Stimulated activated CD4-positive, alpha-beta T cell treated with anti-CD3 and anti-CD28 coated beads, Interleukin-4, amount 100 ng/mL, for 1 hour (primary cell): Measurements from ENCODE around the gene TMEM44.

ENCODE experiments used
- DNase-seq: peaks from one replicate; pipeline ENCODE4 v3.0.0-alpha.2; 2020

TMEM44 gene

GRCh38 chr3:194575484-194576210 is 57.6 kb downstream of the TMEM44 start:
- no peak for DNase-seq

- DNase-seq: no peak
Observed at GRCh38 chr3:194574639-194575483, 58.4 kb downstream of the TMEM44 start.

DNA sequence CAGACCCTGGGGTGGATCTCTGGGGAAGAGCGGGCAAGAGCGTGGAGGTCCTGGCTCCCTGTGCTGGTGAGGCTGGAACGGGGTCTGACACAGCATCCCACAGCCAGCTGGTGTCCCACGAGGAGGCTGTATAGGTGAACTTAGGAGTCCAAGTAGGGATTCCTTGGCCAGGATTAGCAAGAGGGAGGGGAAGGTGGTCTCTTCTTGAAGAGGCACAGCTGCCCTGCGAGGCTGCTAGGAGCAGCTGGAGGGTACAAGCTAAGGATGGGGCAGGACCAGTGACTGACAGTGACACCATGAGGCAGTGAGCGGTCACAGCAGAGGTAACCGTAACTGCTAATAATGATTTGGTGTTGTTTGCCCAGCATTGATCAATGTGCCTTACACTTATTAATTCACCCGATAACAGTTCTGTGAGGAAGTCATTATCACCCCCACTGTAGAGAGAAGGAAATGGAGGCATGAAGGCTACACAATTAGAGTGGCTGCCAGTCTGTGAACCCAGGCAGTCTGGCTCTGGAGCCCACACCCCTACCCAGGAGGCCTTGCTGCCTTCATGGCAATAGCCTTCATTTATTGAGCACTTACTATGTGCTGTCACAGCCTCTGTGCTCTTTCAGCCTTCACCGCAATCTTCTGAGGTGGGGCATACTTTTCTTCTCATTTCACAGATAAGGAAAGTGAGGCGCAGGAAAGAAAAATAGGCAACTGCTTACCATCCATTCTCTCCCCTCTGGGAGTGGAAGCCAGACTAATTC is 59.4 kb downstream of the TMEM44 start:
- peak; percentile 43 for DNase-seq

- DNase-seq: no peak
Observed at GRCh38 chr3:194572944-194573491, 60.2 kb downstream of the TMEM44 start.

GRCh38 chr3:194572143-194572789 is 61.0 kb downstream of the TMEM44 start:
- no peak for DNase-seq

GRCh38 chr3:194571491-194572142 is 61.6 kb downstream of the TMEM44 start:
- DNase-seq: no peak

DNA sequence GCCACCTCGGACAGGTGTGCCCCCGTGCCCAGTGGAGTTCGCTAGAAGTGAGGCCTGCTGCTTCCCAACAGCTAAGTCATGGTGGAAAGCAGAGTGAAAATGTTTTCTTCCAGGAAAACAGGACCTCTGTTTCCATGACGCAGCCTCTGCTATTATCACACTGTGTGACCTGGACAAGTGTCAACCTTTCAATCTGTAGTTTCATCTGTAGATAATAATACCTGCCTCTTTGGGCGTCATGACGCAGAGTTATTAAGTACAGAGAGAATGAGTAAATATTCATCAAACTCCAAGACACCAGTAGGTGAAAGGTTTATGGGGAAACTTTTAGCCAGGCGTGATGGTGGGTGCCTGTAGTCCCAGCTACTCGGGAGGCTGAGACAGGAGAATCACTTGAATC is 62.3 kb downstream of the TMEM44 start:
- no peak for DNase-seq

DNA sequence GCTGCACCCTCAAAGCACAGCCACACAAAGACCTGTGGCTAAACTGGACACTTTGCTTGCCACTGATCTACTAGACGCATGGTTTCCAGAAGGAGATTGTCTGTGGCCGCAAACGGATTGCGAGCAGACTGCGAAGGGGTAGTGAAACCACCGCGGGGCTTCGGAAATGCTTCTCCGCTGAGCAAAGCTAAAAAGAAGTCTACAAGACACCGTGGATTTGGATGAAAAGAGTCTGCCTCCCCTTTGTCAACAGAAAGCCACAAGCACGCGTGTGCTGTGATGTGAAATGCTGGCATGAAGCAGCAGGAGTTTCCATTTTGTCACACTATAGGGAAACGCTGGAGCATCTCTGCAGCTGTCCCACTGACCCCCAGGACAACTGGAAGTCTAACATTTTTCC is 63.0 kb downstream of the TMEM44 start:
- no peak for DNase-seq

GRCh38 chr3:194569252-194569651 is 64.0 kb downstream of the TMEM44 start:
- DNase-seq: no peak

- no peak for DNase-seq
Observed at GRCh38 chr3:194565597-194566190, 67.5 kb downstream of the TMEM44 start.

- no peak for DNase-seq
Observed at GRCh38 chr3:194562986-194563385, 70.2 kb downstream of the TMEM44 start.

- no peak for DNase-seq
Observed at GRCh38 chr3:194561306-194561974, 71.8 kb downstream of the TMEM44 start.

- no peak for DNase-seq
Observed at GRCh38 chr3:194560047-194560446, 73.2 kb downstream of the TMEM44 start.

DNA sequence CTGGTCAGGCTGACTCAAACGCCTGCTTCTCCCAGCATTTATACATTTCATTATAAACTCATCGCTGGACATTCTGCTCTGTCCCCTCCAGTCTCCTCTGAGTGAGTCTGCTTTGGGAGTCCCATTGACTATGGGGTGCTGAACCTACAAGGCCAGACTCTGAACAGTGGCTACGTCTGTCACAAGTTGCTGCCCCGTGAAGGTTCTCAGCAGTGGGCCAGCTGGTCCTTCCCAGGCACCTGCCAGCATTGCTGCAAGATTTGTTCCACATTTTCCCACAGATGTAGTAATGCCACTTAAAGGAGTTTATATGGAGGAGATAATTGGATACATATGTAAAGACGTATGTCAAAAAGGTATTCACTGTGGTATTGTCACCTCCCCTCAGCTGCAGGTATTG is 73.7 kb downstream of the TMEM44 start:
- no peak for DNase-seq

- DNase-seq: no peak
Observed at GRCh38 chr3:194556086-194557056, 76.8 kb downstream of the TMEM44 start.

DNA sequence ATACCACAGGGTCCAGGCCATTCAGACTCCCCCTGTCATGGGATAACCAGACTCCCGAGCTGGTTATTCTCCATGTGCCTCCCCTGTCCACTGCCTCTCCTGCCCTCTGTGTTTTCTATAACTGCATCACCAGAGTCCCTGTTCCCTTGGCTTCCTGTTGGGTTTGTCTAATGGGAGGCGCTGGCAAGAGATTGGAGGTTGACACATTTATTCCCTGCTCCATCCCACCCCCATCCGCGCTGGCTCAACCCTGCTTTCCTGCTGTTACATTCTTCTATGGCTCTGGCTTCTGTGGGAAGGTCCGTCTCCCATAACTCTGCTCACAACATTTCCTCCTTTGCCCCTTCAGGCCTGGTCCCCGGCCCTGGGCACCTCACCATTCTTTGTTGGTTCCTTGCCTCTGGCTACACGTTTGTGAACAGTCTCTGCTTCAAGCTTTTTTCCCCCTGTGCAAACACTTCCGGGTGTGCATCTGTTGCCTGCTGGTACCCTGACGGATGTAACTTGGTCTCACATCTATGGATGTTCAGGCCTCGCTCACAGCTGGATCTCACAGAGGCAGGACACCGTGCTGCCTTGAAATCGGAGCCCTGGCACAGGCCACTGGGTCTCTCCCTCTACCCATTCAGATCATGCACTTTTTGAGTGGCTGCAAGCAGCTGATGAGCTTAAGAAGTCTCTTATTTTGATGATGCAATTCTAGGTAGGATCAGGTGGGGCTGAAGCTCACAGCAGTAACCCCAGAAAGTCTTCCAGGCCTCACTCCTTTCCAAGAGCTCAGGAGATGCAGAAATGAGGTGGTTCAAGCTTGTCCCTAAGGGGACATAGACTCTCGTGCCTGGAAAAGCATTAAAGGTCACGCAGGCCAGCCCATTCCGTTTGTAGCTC is 77.8 kb downstream of the TMEM44 start:
- no peak for DNase-seq

DNA sequence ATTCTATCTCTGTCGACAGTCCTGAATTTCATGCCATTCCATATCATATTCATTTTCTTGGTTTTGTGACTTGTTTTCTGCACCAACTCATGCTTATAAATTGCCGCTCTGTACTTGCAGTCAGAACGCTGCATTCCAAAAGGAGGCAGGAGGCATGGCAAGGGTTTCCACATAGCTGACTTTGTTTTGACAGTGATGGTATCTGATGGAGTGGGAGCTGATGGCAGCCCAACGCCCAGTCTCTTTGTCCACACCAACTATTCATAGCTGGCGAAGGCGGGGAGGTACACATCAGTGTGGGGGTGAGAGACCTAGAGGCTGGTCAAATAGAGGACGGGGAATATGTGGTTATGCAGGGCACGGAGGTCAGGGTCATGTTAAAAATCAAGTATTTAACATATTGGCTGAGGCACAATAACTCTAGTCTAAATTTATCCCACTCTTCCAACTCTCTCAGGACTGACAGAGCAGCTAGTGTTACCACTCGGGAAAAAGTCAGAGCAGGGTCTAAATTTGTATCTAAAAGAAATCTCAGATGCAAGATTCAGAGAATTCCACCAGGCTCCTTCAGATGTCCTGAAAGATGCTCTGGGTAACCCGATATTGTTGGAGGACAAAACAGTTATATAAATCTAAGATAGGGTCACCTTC is 78.6 kb downstream of the TMEM44 start:
- no peak for DNase-seq

- DNase-seq: no peak
Observed at GRCh38 chr3:194552327-194552949, 80.8 kb downstream of the TMEM44 start.
